ENCODE data around the gene UTP25.
"Not testable (repeated sequence)": the region's sequence is repeated elsewhere in the genome, so short reads cannot be mapped to it uniquely, and the experiment has no call there.

The UTP25 gene

DNA sequence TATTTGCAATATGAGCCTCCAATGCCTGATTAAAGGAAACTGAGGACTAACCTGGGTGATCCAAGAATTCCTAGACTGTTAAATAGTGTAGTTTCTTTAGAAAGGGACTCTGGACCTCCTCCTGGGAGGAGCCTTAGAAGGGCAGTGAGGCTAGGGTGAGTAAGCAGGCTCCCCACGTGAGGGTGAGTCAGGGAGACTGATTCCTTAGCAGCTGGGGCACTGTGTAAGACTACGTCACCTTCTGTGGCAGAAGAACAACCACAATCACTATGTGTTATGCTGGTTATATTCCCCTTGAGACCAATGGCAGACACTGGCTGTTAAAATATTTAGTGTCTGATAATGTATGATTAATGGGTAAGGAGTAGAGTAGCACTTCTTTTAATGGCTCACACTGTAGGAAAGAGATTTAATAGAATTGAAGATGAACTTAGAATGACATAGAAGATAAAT, 56.9 kb downstream of the UTP25 start:
- Histone ChIP-seq H2AFZ (ENCODE audit: low read depth, low read length) (no peak overlapping the region), H3K4me1 (ENCODE audit: low read length) (no peaks in the 10 kb centered on the region), H4K20me1 (ENCODE audit: insufficient read depth, low read length) (no peaks in the 10 kb centered on the region), H3K36me3 (replicated peaks; ENCODE audit: low read depth, low read length) (no peaks in the 10 kb centered on the region), H3K9me3 (ENCODE audit: insufficient read depth, low read length) (no peaks in the 10 kb centered on the region), H3K4me3 (ENCODE audit: low read length) (no peak overlapping the region), H3K9ac (ENCODE audit: low read length) (no peak overlapping the region), H3K27me3 (ENCODE audit: low read depth, low read length) (peaks cover 40% of the 10 kb centered on the region), H3K4me2 (ENCODE audit: low read length) (no peak overlapping the region), H3K27ac (ENCODE audit: low read length) (no peak overlapping the region), H3K79me2 (ENCODE audit: low read length) (no peaks in the 10 kb centered on the region)
- TF ChIP-seq EZH2phosphoT487 (IDR thresholded peaks at IDR 0.05; ENCODE audit: low read depth): no peak
- TF ChIP-seq, protein P1, sequence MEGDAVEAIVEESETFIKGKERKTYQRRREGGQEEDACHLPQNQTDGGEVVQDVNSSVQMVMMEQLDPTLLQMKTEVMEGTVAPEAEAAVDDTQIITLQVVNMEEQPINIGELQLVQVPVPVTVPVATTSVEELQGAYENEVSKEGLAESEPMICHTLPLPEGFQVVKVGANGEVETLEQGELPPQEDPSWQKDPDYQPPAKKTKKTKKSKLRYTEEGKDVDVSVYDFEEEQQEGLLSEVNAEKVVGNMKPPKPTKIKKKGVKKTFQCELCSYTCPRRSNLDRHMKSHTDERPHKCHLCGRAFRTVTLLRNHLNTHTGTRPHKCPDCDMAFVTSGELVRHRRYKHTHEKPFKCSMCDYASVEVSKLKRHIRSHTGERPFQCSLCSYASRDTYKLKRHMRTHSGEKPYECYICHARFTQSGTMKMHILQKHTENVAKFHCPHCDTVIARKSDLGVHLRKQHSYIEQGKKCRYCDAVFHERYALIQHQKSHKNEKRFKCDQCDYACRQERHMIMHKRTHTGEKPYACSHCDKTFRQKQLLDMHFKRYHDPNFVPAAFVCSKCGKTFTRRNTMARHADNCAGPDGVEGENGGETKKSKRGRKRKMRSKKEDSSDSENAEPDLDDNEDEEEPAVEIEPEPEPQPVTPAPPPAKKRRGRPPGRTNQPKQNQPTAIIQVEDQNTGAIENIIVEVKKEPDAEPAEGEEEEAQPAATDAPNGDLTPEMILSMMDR (IDR thresholded peaks at IDR 0.05; ENCODE audit: low read depth, low read length): no peak

DNA sequence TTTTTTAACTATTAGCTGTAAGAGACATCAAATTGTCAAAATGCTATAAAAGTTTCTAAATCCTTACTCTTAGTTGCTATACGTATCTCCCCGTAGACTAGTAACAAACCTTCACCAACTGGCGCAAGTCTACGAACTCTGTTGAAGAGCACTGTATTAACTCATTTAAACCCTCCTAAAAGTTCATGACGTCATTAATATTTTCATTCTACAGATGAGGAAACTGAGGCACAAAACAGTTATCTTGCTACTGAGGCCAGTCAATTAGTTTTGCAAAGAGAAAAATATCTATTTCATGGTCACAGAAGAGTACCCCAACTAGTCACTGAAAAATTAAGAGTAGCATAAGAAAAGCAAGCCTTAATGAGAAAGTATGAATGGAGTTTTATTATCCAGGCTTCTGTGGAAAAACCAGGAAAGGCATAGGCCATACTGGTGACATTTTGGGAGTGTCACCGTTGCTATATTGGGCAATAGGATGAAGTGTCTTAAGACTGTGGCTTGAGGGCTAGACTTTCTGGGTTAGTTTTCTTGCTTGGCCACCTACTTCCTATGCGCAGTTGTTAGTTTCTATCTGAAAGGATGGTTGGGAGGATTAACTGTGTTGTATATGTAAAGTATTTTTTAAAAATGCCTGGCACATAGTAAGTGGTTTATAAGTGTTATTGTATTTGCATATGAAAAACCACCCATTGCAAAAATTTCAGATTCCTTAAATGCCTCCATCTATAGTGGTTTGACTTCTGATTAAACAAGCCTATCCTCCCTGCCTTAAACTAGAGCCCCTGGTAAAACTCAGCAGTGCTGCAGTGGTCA, 57.8 kb downstream of the UTP25 start:
- Histone ChIP-seq H3K9ac (ENCODE audit: low read length) (no peak overlapping the region), H3K79me2 (ENCODE audit: low read length) (no peaks in the 10 kb centered on the region), H3K9me3 (ENCODE audit: insufficient read depth, low read length) (no peaks in the 10 kb centered on the region), H4K20me1 (ENCODE audit: insufficient read depth, low read length) (no peaks in the 10 kb centered on the region), H2AFZ (ENCODE audit: low read depth, low read length) (no peak overlapping the region), H3K27me3 (ENCODE audit: low read depth, low read length) (peaks cover 31% of the 10 kb centered on the region), H3K27ac (ENCODE audit: low read length) (no peak overlapping the region), H3K4me3 (ENCODE audit: low read length) (no peak overlapping the region), H3K4me2 (ENCODE audit: low read length) (no peak overlapping the region), H3K36me3 (replicated peaks; ENCODE audit: low read depth, low read length) (no peaks in the 10 kb centered on the region), H3K4me1 (ENCODE audit: low read length) (no peaks in the 10 kb centered on the region)
- TF ChIP-seq, protein P1 (IDR thresholded peaks at IDR 0.05; ENCODE audit: low read depth, low read length): no peak
- TF ChIP-seq EZH2phosphoT487 (IDR thresholded peaks at IDR 0.05; ENCODE audit: low read depth): no peak

DNA sequence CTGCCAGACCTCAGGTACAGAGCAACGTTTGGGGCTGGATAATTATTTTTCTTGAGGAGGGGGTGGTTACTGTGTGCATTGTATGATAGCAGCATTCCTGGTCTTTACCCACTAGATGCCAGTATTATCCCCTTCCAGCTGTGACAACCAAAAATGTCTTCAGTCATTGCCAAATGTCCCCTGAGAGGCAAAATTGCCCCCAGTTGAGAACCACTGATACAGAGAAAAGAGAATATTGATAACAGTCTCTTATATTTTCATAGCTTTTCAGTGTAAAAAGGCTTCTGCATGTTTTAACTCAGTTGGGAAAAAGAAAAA, 58.4 kb downstream of the UTP25 start:
- Histone ChIP-seq H3K36me3 (replicated peaks; ENCODE audit: low read depth, low read length) (no peaks in the 10 kb centered on the region), H3K4me2 (ENCODE audit: low read length) (no peak overlapping the region), H2AFZ (ENCODE audit: low read depth, low read length) (no peak overlapping the region), H3K27me3 (ENCODE audit: low read depth, low read length) (peaks cover 27% of the 10 kb centered on the region), H4K20me1 (ENCODE audit: insufficient read depth, low read length) (no peaks in the 10 kb centered on the region), H3K9ac (ENCODE audit: low read length) (no peak overlapping the region), H3K4me1 (ENCODE audit: low read length) (no peaks in the 10 kb centered on the region), H3K9me3 (ENCODE audit: insufficient read depth, low read length) (no peaks in the 10 kb centered on the region), H3K79me2 (ENCODE audit: low read length) (no peaks in the 10 kb centered on the region), H3K4me3 (ENCODE audit: low read length) (no peak overlapping the region), H3K27ac (ENCODE audit: low read length) (no peak overlapping the region)
- no peak for TF ChIP-seq EZH2phosphoT487 (IDR thresholded peaks at IDR 0.05; ENCODE audit: low read depth)
- TF ChIP-seq, protein P1 (IDR thresholded peaks at IDR 0.05; ENCODE audit: low read depth, low read length): no peak

DNA sequence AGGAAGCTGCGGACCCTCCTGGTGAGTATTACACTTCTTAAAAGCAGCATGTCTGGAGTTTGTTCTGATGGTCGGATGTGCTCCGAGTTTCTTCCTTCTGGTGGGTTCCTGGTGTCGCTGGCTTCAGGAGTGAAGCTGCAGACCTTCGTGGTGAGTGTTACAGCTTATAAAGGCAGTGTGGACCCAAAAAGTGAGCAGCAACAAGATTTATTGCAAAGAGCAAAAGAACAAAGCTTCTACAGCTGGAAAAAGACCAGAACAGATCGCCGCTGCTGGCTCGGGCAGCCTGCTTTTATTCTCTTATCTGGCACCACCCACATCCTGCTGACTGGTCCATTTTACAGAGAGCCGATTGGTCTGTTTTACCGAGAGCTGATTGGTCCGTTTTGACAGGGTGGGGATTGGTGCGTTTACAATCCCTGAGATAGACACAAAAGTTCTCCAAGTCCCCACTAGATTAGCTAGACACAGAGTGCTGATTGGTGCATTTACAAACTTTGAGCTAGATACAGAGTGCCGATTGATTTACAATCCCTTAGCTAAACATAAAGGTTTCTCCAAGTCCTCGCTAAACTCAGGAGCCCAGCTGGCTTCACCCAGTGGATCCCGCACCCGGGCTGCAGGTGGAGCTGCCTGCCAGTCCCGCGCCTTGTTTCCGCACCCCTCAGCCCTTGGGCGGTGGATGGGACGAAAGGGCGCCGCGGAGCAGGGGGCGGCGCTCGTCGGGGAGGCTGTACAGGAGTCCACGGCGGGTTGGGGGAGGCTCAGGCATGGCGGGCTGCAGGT, 60.7 kb downstream of the UTP25 start:
- not testable (repeated sequence) for H3K4me1 ChIP-seq (ENCODE audit: low read length); H3K4me2 ChIP-seq (ENCODE audit: low read length); H3K27ac ChIP-seq (ENCODE audit: low read length); H3K36me3 ChIP-seq (replicated peaks; ENCODE audit: low read depth, low read length); H4K20me1 ChIP-seq (ENCODE audit: insufficient read depth, low read length); H3K9ac ChIP-seq (ENCODE audit: low read length); H2AFZ ChIP-seq (ENCODE audit: low read depth, low read length); H3K9me3 ChIP-seq (ENCODE audit: insufficient read depth, low read length); H3K79me2 ChIP-seq (ENCODE audit: low read length); H3K4me3 ChIP-seq (ENCODE audit: low read length)
- H3K27me3 ChIP-seq (ENCODE audit: low read depth, low read length): peaks cover 12% of the 10 kb centered on the region; the same call in 1 of the 2 replicates
